Measurements from ENCODE around the gene FCN1.
"Not testable (repeated sequence)": the region's sequence is repeated elsewhere in the genome, so short reads cannot be mapped to it uniquely, and the experiment has no call there.

FCN1 gene

DNA sequence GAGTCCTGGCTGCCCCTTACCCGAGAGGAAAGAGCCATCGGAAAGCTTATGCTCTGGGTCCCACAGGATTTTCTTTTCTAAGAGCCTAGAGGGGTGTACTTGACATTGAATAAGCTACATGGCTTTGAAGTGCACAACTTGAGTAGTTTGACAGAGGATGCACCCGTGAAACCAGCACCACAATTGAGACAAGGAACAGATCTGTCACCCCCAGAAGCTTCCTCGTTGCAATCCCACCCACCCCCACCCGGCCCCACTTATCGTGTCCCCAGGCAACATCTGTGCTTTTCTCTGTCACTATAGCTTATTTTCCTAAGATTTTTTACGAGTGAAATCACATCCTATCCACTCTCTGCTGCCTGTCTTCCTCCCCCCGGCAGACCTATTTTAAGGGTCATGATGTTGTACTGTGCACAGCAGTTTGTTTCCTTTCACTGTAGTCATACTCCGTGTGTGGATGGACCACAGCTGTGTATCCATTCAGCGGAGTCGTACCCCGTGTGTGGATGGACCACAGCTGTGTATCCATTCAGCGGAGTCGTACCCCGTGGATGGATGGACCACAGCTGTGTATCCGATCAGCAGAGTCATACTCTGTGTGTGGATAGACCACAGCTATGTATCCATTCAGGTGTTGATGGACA lies 45.9 kb downstream of the FCN1 start:
- DNase-seq (ENCODE audit: low read depth in 2 of 2) = no peak

DNA sequence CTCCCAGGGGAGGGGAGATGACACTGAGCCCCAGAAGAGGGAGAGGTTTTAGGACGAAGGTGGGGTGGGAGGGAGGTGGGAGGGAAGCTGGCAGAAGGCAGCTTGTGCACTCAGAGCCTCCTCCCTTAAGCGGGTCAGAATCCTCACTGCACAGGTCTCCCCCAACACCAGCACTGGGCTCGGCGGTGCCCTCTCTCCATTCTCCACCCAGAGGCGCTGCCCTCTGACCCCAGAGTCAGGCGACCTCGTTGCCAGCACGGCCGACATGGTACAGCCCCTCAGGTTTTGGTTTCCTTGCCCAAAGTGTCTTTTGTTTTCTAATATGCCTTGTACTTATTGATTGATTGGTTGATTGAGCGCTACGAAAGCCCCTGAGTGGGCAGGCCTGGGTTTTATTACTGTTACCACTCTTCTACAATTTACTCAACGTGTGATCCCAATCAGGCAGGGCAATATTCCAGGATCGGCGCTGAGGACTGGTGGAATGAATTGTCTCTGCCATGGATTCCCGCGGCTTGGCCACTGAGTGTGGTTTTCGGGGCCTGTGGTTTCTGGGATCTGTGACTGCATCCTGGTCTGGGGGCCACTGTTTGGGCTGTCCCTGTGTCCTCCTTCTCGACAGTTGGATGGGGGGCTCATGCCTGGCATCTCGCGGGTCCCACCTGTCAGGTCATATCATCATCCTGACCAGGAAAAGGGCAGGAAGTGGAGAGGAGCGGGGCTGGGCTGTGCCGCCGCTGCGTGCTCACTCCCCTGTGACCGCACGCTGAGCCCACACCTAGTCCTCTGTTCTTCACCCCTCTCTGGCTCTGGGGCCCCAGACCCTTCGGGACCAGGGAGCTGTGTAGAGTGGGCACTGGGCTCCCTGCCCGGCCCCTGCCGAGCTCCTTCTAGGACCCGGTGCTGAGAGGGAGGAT lies 46.7 kb downstream of the FCN1 start:
- DNase-seq (ENCODE audit: low read depth in 2 of 2) = no peak

DNA sequence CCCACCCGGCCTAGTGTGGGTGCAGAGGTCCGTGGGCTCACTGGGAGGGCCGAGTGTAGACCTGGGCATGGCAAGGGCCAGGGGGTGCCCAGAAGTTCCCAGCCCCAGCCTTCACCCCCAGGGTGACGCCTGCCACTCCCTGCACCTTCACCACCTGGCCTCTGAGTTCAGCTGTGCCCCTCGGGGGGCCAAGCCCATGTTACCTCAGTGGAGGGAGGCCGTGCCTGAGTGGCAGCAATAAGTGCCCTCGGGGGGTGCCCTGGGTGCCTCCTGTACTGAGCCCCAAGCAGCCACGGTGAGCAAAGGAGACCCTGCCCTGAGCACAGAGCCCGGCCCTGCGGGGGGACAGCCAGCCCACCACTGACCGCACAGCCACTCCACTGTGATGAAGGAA lies 47.4 kb downstream of the FCN1 start:
- DNase-seq (ENCODE audit: low read depth in 2 of 2) = no peak

DNA sequence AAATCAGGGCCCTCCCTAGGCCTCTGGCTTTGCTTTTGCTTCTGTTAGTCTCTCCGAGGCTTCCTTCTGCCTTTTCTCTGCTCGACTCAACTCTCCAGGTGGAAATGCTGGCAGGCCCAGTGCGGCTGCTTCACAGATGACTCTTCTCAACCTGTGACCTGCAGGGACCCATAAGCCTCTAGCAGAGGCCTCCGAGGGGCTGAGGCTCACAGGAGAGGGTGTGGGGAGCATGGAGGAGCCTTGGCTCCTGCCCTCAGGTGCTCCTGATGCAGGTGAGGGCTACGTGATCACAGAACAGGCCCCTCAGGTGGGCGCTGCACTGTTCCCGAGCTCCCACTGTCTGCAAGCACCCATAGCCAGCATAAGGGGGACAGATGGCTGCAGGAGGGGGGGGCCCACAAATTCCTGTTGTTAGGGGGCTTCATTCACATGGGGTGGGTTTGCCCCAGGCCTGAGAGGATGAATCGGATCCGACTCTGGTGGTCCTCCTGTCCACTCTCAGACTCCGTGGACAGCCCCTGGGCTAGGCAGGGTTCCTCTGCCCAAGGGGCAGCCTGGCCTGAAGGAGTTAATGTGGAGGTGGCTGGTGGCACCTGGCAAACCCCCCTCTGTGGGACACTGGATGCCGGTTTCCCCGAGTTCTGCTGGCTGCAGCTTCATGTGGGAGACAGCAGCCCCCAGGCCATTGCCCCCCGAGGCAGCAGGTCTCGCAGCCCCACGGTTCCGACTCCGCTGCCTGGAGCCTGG lies 48.0 kb downstream of the FCN1 start:
- no peak for DNase-seq (ENCODE audit: low read depth in 2 of 2)

DNA sequence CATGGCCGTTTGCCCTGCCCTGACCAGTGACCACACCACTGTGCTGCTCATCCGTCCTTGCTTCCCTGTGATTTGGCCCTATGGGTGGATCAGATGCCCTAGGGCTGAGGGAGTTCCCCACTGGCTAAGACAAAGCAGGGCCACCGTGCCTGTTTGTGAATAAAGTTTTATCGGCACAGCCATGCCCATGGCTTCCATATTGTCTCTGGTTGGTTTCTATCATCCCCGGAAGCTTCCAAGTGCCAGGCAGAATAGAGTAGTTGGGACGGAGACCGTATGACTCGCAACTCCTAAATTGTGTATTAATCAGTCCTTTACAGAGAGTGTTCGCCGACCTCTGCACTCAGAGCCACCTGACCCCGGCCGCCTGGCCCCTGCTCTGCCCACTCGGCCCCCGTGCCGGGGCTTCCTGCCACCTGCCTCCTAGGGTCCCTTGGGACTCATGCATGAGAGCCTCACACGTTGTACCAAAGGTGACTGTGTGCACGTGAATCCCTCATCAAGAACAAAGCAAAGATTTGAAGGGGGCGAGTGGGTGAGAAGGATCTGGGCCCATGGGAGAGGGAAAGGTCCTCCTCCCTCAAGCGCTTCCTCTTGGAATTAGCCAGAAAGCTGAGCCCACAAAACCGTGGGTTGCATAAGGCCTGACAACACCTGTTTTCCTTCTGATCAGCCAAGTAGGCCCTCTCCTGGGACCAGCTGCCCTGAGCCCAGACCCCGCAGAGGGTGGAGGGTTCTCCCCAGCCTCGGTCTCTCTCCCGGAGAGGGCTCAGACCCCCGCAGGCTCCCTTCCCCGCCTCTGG lies 48.8 kb downstream of the FCN1 start:
- DNase-seq (ENCODE audit: low read depth in 2 of 2) = no peak

DNA sequence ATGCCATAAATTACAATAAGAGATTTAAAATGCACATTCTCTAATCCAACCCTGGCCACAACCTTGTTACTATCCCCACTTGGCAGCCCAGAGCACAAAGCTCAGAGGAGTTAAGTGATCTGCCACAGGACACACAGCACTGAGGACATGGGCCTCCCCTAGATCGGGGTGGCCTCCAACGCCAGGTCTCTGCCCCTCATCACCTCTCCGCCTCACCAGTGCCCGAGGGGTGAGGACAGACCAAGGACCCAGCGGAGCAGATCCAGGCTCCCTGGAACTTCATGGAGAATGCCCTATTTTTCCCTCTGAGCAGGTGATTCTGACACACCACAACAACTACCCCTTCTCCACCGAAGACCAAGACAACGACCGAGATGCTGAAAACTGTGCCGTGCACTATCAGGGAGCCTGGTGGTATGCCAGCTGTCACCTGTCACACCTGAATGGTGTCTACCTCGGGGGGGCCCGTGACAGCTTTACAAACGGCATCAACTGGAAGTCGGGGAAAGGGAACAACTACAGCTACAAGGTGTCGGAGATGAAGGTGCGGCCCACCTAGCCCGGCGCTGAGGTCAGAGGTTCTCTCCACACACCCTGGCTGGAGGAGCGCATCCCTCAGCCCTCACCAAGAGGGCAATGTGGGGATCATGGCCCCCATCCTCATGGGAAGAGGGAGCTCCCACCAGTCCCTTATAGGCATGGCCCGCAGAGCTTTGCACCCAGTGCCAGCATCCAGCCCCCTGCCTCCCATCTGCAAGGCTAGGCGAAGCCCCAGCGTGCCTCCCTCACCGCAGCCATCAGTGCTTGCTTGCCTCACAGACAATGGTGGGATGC lies 49.6 kb downstream of the FCN1 start:
- no peak for DNase-seq (ENCODE audit: low read depth in 2 of 2)

DNA sequence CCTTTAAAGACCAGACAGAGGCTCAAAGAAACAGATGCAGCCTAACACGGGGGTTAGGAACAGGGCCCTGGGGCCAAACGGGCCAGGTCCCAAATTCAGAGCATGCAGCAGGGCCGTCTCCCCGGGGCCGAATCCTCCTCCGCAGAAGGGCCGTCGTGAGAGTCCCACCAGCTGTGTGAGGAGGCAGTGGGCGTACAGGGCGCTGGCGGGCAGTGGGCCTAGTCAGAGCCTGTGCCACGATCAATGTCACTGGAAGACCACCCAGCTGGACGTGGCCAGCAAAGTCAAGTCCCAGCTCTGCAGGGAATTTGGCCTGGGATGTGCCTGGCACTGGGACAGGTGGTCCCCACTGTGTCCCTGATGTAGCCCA lies 52.9 kb downstream of the FCN1 start:
- no peak for DNase-seq (ENCODE audit: low read depth in 2 of 2)

DNA sequence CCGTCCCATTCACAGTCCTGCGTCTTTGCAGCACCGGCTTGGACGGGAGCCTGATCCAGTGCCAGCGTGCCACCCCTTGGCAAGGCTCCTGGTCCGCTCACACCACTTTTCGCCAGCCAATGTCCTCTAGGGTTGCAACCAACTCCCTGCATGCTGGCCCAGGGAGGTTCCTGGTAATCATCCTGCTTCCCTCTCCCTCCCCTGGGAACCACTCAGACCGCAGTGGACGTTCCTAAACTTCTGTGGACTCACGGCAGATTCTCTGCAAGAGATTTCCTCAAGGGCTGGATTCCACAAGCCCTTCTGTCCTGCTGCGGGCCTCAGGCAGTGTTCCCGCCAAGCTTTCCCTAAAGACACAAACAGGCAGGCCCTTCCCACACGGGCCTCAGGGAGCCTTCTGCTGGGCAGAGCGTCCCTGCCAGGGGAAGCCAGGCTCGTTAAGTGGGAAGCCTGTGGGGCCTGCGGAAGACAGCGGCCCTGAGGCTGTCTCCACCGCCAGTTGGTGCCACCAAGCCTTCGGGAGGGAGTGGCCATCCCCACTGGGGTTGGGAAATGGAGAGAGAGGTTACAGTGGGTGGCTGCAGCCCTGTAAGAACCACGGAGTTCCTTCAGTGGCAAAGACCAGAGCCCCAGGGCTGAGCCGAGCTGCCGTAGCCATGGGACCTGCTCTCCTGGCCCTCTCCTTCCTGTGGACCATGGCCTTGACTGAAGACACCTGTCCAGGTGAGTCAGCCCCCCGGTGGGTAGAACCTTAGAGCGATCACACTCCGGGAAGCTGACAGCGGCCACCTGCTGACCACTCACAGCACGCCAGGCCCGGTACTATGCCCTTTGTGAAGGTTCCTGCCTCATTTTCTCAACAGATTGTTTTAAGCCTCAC lies 53.5 kb downstream of the FCN1 start:
- DNase-seq (ENCODE audit: low read depth in 2 of 2) = no peak

DNA sequence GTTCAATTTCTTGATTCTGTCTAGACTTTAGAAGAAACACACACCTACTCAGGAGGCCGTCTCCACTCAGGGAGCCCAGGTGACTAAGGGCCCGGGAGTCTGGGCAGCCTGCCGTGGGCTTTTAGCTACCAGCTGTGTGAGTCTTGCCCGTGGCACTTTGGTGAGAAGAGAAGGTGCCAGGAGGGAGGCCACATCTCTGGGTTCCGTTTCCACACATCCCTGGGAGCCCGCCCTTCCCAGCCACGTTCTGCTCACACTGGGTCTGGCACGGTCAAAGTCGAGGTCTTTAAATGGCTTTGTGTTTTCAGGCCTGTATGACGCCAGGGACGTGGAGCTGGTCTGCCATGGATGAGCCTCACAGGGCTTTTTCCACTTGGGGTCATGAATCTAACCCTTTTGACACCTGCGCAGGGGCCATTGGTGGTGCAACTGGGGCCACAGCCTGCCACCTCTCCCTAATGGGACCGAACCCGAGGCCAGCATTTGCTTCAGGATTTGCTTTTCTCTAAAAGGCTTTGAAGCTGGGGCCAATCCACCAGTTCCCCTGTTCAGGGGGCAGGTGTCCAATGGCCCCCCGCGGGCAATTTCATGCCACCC lies 54.3 kb downstream of the FCN1 start:
- no peak for DNase-seq (ENCODE audit: low read depth in 2 of 2)

DNA sequence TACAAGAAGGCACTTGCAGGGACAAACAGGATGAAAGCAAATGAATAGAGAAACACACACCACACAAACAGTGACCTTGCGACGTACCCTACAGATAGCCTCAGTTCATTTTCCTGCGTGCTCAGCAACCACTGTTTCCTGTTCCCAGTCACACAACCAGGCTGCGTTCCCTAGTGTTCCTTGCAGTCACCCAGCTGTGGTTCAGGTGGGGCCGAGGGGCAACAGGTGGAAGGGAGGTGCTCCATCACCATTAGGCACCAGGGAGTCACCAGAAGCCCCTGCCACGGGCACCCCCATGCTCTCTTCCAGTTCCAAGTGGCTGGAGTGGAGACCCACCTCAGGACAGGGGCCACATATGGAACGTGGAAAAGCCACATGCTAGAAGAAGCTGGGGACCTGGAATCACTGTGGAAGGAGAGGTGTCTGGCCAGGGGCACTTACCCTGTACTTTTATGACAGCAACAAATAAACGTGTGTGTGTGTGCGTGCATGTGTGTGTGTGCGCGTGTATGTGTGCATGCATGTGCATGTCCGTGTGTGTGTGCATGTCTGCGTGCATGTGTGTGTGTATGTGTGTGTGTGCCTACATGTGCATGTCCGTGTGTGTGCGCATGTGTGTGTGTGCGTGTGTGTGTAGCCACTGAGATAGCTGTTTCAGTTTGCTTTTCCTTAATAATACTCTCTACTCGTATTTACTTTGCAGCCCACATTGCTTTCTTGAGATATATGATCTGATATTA lies 55.9 kb downstream of the FCN1 start:
- no peak for DNase-seq (ENCODE audit: low read depth in 2 of 2)

DNA sequence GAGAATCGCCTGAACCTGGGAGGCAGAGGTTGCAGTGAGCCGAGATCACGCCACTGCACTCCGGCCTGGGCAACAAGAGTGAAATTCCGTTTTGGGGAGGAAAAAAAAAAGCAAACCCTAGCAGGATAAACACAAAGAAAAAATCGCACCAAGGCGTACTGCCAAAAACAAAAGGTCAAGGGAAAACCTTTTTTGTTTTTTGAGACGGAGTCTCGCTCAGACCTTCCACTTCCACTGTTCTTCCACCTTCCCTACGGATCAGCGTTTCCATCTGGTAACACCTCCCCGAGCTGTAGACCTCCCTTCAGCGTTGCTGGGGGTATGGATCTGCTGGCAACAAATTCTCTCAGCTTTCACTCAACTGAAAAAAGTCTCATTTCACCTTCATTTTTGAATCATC lies 57.2 kb downstream of the FCN1 start:
- no peak for DNase-seq (ENCODE audit: low read depth in 2 of 2)

DNA sequence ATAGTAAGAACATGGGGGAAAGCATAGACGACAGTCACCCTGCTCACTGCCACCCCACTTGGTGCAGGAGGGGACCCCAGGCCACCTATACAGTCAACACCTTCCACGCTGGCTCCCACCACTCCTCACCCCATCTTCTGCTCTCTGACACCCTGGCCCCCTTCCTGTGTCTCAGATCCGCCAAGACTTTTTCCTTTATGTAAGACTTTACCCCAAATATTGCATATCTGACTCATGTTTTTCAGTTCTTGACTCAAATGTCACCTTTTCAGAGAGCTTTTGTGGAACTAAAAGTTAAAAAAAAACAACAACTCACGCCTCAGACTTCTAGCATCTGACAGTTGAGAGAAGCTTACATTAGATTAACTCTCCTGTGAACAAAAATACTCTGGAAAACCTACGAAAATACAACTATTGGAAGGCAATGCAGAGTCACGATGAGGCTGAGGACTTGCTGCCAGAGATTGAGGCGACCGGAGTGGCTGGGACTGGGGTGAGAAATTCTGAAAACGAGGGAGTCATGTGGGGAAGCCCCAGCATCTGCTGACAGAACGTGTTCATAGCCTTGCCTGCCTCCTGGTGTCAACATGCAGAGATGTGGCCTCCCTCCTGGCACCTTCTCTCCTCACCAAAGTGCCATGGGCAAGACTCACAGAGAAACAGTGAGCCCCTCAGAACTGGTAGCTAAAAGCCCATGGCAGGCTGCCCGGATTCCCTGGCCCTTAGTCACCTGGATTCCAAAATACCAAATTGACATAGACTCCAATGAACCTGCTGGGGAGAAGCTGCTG lies 59.5 kb downstream of the FCN1 start:
- no peak for DNase-seq (ENCODE audit: low read depth in 2 of 2)

DNA sequence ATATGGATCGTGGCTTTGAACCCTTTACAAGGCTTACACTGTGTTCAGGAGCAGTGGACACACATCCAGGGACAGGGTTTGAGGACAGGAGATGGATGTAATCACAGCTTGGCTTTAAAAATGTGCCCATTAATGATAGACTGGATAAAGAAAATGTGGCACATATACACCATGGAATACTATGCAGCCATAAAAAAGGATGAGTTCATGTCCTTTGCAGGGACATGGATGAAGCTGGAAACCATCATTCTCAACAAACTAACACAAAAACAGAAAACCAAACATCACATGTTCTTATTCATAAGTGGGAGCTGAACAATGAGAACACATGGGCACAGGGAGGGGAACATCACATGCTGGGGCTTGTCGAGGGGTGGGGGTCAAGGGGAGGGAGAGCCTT lies 60.3 kb downstream of the FCN1 start:
- not testable (repeated sequence) for DNase-seq (ENCODE audit: low read depth in 2 of 2)

DNA sequence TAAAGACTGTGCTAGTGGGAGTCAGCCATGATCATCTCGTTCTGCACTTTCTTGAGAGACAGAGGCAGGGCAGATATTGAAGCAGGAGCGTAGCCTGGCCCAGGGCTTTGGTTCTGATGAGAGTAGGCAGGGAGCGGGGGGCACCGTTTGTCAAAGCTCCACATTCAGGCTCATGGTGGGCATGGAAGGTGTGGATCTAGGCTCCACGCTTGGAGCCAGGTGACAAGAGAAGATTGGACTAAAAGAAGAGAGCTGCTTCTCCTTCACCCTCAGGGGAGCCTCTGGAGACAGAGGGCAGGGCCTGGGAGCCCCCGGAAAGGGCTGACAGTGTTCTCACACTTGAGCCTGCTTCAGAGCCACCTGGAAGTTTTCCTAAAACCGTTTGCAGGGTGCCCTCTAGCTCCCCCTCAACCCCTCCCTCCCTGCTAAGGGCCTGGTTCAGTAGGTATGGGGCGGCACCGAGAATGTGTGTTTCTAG lies 61.8 kb downstream of the FCN1 start:
- DNase-seq (ENCODE audit: low read depth in 2 of 2) = no peak

Measured in fibroblast of skin of left biceps (primary cell).